Osteoblast (primary cell): ENCODE data around the gene PARD3. TPM values are rescaled to one million over a fixed set of nuclear protein-coding genes. Genes with fewer than 3 reads are reported as not detected.

ENCODE experiments used
- DNase-seq: peaks from one replicate; pipeline ENCODE4 v3.0.0; 2011; ENCODE audit warnings: low spot score, mixed read lengths; ENCODE audit not compliant: insufficient read length; ENCODE audit errors: missing footprints
- H2AFZ ChIP-seq: 2 replicates; pipeline ENCODE4 v1.6.0; 2011; ENCODE audit warnings: mild to moderate bottlenecking, low read length
- H3K27ac ChIP-seq: 2 replicates; pipeline ENCODE4 v1.5.1; 2011; ENCODE audit warnings: mild to moderate bottlenecking, low read depth, low read length, moderate library complexity
- H3K27me3 ChIP-seq: 2 replicates; pipeline ENCODE4 v1.6.0; 2012; ENCODE audit warnings: mild to moderate bottlenecking, control low read depth, inconsistent platforms, low read length, moderate library complexity; ENCODE audit not compliant: insufficient read depth
- H3K36me3 ChIP-seq: 2 replicates; pipeline ENCODE4 v1.5.1; 2011; ENCODE audit warnings: mild to moderate bottlenecking, low read length, control low read depth, moderate library complexity; ENCODE audit not compliant: insufficient read depth
- H3K4me1 ChIP-seq: 2 replicates; pipeline ENCODE4 v1.5.1; 2011; ENCODE audit warnings: mild to moderate bottlenecking, low read length, control low read depth, moderate library complexity; ENCODE audit not compliant: insufficient read depth
- H3K4me2 ChIP-seq: 2 replicates; pipeline ENCODE4 v1.6.0; 2011; ENCODE audit warnings: mild to moderate bottlenecking, low read length; ENCODE audit not compliant: insufficient read depth
- H3K4me3 ChIP-seq: fragments of 200-600 bp; sonication (generic); 3 replicates; pipeline ENCODE4 v1.5.1; 2012; ENCODE audit warnings: mild to moderate bottlenecking, low read length, inconsistent platforms; ENCODE audit not compliant: insufficient read depth
- H3K79me2 ChIP-seq: 2 replicates; pipeline ENCODE4 v1.6.0; 2012; ENCODE audit warnings: mild to moderate bottlenecking, low read length, control low read depth, inconsistent platforms; ENCODE audit not compliant: insufficient read depth
- H3K9me3 ChIP-seq: 2 replicates; pipeline ENCODE4 v1.5.1; 2011; ENCODE audit warnings: low read depth, low read length, control low read depth
- H4K20me1 ChIP-seq: 2 replicates; pipeline ENCODE4 v1.6.0; 2012; ENCODE audit warnings: mild to moderate bottlenecking, low read length, control low read depth; ENCODE audit not compliant: insufficient read depth
- total RNA-seq: library from RNA; depleted of rRNA; stranded (reverse); fragments of >200 nt; gene quantifications from 2 replicates; pipeline ENCODE4 v1.2.3, GENCODE V29; 2012
- TF ChIP-seq, protein P1 (sequence below): IDR thresholded peaks from 2 replicates; pipeline ENCODE4 v1.5.1; 2011; ENCODE audit warnings: mild to moderate bottlenecking, low read depth, low read length, moderate library complexity; ENCODE audit errors: extremely low read depth

Gene PARD3
- total RNA-seq, 1 donor = 71.7 TPM

DNA sequence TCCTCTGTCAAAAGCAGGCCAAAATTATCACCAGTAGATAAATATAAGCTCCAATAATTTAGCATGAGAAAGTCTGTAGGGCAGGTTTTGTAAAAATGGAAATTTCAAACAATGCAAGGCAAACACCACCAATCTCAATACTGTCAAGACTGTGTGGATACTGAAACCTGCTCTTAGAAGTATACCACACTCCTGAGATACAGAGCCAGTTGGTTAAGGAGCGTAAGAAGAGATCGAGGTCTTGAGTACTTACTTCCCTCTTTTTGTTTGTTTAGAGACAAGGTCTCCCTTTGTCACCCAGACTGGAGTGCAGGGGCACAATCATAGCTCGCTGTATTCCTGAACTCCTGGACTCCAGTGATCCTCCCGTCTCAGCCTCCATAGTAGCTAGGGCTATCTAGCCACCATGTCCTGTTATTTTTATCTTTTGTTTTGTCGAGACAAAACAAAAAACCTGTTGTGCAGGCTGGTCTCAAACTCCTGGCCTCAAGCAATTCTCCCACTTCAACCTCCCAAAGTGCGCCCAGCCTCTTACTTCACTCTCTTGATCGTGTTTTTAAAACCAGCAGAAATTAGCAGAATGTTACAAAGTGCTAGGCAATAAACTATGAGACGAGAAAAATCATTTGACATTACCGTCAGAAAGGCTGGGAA is 205.7 kb downstream of the PARD3 start:
- TF ChIP-seq, protein P1, sequence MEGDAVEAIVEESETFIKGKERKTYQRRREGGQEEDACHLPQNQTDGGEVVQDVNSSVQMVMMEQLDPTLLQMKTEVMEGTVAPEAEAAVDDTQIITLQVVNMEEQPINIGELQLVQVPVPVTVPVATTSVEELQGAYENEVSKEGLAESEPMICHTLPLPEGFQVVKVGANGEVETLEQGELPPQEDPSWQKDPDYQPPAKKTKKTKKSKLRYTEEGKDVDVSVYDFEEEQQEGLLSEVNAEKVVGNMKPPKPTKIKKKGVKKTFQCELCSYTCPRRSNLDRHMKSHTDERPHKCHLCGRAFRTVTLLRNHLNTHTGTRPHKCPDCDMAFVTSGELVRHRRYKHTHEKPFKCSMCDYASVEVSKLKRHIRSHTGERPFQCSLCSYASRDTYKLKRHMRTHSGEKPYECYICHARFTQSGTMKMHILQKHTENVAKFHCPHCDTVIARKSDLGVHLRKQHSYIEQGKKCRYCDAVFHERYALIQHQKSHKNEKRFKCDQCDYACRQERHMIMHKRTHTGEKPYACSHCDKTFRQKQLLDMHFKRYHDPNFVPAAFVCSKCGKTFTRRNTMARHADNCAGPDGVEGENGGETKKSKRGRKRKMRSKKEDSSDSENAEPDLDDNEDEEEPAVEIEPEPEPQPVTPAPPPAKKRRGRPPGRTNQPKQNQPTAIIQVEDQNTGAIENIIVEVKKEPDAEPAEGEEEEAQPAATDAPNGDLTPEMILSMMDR = no peak
- H3K27me3 ChIP-seq = no peaks in the 10 kb centered on the region
- no peak overlapping the region for H3K4me3 ChIP-seq
- no peak overlapping the region for H3K27ac ChIP-seq
- no peak for DNase-seq
- H2AFZ ChIP-seq = no peak overlapping the region
- H3K36me3 ChIP-seq = no peaks in the 10 kb centered on the region
- H3K79me2 ChIP-seq = no peaks in the 10 kb centered on the region
- no peaks in the 10 kb centered on the region for H4K20me1 ChIP-seq
- H3K4me2 ChIP-seq = no peak overlapping the region
- H3K4me1 ChIP-seq = peaks cover 8% of the 10 kb centered on the region
- H3K9me3 ChIP-seq = no peaks in the 10 kb centered on the region

DNA sequence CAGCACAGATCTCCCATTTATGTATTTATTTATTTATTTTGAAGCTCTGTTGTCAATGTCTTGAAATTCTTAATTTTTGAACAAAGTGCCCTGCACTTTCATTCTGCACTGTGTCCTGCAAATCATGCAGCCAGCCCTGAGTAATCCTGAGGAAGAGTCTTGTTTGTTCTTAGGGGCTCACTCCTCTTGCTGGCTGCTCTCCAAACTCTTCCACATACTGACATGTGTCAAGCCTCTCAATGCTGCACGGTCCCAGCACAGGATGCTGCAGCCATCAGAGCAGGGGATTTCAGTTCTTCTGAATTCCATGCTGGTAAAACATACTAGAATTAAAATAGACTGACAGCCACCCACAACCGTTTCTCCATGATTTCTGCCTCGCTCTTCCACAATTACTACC is 207.2 kb downstream of the PARD3 start:
- peaks cover 8% of the 10 kb centered on the region for H3K4me1 ChIP-seq
- no peak overlapping the region for H2AFZ ChIP-seq
- no peak overlapping the region for H3K27ac ChIP-seq
- TF ChIP-seq, protein P1 = no peak
- H3K9me3 ChIP-seq = no peaks in the 10 kb centered on the region
- H3K27me3 ChIP-seq = no peaks in the 10 kb centered on the region
- H4K20me1 ChIP-seq = peaks cover 4% of the 10 kb centered on the region
- no peak overlapping the region for H3K4me2 ChIP-seq
- no peaks in the 10 kb centered on the region for H3K36me3 ChIP-seq
- no peak for DNase-seq
- H3K4me3 ChIP-seq = no peak overlapping the region
- H3K79me2 ChIP-seq = no peaks in the 10 kb centered on the region

GRCh38 chr10:34606890-34607289 is 208.2 kb downstream of the PARD3 start:
- Histone ChIP-seq H3K4me1 (peaks cover 4% of the 10 kb centered on the region), H3K36me3 (no peaks in the 10 kb centered on the region), H3K79me2 (no peaks in the 10 kb centered on the region), H4K20me1 (peaks cover 4% of the 10 kb centered on the region), H2AFZ (no peak overlapping the region), H3K27ac (no peak overlapping the region), H3K4me3 (no peak overlapping the region), H3K4me2 (no peak overlapping the region), H3K9me3 (no peaks in the 10 kb centered on the region), H3K27me3 (no peaks in the 10 kb centered on the region)
- no peak for DNase-seq
- TF ChIP-seq, protein P1 = no peak

DNA sequence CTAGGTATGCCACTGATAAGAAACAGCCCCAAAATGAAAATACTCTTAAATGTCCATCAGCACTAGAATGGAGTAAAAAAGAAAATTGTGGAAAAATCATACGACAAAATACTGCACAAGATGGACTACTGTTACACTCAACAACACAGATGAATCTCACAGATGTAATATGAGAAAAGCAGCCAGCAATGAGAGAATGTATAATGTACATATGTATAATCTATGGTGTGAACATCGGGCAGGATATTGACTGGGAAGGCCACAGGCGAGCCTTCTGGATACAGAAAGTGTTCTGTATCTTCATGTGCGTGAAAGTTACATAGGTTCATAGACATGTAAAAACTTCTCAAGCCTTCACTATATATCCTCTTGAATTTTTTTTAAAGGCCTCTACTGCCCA is 212.6 kb downstream of the PARD3 start:
- Histone ChIP-seq H4K20me1 (peaks cover 8% of the 10 kb centered on the region), H3K4me2 (no peak overlapping the region), H3K9me3 (no peaks in the 10 kb centered on the region), H3K36me3 (no peaks in the 10 kb centered on the region), H2AFZ (no peak overlapping the region), H3K4me1 (no peaks in the 10 kb centered on the region), H3K27ac (no peak overlapping the region), H3K79me2 (peaks cover 7% of the 10 kb centered on the region), H3K27me3 (no peaks in the 10 kb centered on the region), H3K4me3 (no peak overlapping the region)
- DNase-seq = no peak
- TF ChIP-seq, protein P1 = no peak
